HG02588 (cell line): ENCODE measurements around the gene SIAH3.
"Not testable (repeated sequence)": the region's sequence is repeated elsewhere in the genome, so short reads cannot be mapped to it uniquely, and the experiment has no call there.

Experiments
- ATAC-seq: cut with Tn5 transposase; IDR thresholded peaks from one replicate; pipeline ENCODE4 v1.9.1; 2021; ENCODE audit warnings: mild to moderate bottlenecking, moderate library complexity; ENCODE audit not compliant: unreplicated experiment

Gene SIAH3, protein sequence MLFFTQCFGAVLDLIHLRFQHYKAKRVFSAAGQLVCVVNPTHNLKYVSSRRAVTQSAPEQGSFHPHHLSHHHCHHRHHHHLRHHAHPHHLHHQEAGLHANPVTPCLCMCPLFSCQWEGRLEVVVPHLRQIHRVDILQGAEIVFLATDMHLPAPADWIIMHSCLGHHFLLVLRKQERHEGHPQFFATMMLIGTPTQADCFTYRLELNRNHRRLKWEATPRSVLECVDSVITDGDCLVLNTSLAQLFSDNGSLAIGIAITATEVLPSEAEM

DNA sequence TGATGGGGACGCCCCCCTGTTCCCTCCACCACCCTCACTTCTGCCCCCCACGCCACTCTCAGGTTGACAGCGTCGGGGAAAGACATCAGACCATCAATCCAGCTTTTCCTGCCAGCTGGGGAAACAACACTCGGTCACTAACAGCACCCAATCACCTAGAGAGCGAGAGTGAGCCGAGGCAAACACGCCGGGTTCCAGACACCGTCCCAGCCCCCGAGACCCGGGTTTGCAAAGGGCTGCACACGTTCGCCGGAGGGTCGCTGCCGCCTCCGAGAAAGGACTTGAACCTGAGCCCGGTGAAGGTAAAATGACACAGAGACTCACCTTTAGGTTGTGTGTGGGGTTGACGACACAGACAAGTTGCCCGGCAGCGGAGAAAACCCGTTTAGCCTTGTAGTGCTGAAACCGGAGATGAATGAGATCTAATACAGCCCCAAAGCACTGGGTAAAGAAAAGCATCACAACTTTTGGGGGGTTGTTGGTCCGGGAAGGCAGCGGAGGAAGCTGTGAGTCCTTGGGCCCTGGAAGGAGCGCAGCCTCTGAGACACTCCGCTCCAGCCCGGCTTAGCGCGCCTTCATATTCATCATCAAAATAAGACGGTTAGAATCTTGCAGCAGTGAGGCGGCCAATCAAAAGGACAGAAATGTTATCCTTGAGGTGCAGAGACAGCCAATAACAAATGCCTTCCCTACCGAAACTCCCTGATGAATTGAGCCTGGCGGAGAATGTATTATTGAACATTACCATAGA lies at the start of gene SIAH3:
Gene SIAH3 (minus strand): TSS at position 583 of the 751 bp plus-strand sequence. CDS start 124 bp downstream, at position 459.
- ATAC-seq, result no peak

DNA sequence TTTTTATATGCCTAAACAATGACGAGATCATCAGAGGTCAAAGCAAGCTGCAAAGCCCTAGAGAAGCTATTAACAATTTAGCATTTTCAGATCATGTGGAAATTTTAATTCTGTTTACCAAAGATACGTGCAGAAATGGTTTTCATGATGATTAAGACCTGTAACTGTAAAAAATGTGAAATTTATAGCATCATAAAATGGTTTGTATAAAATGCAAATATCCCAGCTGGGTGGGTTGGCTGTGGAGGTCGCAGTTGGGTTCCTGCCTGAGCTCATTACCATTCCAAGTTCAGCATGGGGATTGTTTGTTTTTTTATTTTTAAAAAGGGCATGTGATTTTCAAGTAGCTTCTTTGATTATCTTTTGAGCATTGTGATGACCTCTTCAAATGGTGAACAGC lies 47.9 kb upstream of the SIAH3 start:
- no peak for ATAC-seq

DNA sequence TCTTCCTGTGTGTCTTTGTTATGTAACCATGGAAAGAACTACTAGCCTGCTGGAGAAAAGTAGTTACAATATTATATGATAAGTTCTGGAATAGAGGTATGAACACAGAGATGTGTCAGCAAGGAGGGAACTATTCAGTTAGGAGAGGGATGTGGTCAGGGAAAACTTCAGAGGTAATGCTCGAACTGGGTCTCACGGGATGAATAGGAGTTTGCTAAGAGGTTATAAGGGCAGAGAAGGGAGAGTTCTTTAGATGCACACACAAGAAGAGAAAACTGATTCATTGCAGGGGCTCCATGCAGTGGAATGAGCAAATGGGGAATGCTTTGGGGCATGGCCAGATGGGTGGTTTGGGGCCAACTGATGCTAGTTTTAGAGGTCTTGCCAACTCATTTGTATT lies 46.0 kb upstream of the SIAH3 start:
- no peak for ATAC-seq

DNA sequence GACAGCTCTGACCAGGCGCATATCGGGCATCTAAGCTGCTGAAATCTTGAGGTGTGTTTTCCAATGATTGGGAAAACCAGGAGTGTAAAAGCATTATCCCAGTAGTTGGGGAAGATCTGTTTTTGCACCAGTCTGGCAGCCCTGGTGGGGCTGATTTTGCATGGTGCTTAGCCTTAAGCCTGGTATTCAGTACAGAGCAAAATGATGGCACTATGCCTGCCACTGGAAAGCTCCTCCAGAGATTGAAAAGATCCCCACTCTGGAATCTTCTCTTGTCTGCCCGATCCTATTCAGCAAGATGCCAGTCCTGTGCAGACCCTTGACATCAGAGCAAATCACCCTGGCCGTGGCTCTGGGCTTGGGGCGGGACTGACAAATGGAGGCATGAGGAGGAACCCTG lies 44.7 kb upstream of the SIAH3 start:
- no peak for ATAC-seq

DNA sequence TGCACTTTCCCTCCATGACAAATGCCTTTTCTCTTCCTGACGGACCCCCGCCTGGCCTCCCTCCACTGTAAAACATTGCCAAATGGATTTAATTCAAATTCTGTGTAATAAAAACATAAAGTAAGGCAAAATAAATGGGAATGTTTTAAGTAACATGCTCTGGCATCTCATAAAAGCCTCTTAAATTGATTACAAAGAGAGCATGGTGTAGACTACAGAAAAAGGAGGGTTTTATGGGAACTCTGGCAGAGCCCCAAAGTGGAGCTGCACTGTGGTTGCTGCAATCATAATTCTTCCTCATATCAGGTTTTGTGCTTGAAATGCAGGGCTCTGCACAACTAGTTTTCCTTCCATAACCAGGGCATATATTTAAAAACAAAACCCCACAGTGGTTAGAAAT lies 44.3 kb upstream of the SIAH3 start:
- no peak for ATAC-seq

DNA sequence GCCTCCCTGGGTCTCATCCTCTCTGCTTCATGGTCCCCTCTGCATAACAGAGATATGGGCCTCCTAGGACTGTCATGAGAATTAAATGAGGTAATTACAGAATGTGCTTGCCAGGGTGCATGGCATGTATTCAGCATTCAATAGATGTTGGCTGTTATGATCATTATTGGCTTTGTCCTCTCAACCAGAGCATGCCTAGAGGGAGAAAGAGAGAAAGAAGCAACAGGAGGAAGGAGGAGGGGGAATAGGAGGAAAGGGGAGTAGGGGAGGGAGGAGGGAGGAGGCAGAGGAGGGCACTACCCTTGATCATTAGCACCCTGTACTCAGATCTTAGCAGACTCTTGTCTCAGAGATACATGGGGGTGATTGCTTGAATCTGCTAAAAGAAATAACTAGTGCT lies 41.0 kb upstream of the SIAH3 start:
- no peak for ATAC-seq

DNA sequence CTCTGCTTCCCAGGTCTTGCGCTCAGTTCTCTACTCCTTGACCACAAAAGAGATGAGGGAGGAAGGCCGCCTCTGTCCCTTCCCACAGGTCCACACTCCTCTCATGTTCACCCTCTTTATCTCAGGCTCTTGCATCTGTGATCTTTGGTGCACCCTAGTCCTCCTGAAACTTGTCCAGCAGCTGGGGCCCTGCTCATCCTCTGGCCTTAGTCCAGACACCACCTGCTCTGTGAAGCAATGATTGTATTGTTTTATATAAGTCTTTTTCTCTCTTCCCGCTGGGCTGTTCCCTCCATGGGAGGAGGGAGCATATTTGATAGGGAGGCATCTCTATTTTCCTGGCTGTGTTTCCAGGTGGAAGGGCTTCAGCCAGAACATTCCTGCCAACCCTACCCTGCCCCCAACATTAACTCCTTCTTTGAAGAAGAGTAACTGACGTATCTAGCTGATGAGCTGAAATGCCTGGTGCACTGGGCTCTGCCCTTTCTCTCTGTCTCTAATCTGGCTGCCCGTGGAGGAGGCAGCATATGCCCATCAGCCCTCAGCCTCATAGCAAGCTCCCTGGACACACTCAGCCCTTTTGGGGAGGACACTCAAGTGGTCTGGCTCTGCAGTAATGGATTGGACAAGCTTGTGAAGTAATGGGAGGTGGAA lies 38.2 kb upstream of the SIAH3 start:
- no peak for ATAC-seq

DNA sequence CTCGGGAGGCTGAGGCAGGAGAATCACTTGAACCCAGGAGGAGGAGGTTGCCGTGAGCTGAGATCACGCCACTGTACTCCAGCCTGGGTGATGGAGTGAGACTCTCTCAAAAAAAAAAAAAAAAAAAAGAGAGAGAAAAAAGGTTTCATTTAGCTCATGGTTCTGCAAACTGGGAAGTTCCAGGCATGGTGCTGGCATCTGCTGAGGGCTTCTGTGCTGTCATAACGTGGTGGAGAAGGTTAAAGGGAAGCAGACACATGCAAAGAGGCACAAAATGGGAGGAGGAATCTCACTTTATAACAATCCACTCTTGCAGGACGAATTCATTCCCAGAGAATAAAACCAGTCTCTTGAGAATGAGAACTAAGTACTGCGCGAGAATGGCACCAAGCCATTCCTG lies 34.9 kb upstream of the SIAH3 start:
- no peak for ATAC-seq

DNA sequence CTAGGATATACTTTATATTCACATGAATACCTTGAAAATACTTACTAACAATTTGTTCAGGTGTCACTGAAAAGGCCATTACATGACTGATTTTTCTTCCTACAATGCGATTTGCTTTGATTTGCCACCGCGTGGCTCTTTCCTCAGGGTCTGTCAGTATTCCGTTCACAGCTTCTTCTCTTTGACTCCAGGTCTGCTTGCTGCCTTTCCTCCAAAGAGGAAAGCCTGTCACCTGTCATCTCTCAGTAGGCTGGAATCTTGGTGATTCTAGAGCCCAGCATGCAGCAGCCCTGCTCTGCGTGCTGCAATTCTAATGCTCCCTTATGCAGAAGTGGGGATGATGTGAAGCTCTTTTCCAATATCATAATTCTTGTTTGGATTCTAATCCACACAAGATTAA lies 33.6 kb upstream of the SIAH3 start:
- no peak for ATAC-seq

DNA sequence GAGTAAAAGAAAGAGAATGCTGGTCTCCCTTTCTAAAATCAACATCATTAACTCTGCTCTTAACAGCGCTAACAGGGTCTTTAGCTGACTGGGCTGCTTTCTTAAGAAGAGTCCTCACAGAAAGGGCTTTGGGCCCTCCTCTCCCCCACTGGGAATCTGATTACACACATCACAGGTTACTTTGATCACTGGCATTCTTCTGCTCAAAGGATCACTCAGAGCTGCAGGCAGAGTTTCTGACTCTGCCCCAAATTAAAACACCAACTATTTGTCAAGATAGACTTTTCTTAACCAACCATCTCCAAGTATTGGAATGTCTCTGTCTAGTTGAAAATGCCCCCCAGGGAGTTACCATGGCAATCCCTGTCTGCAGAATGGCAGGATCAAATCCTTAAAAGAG lies 31.1 kb upstream of the SIAH3 start:
- ATAC-seq, result no peak

DNA sequence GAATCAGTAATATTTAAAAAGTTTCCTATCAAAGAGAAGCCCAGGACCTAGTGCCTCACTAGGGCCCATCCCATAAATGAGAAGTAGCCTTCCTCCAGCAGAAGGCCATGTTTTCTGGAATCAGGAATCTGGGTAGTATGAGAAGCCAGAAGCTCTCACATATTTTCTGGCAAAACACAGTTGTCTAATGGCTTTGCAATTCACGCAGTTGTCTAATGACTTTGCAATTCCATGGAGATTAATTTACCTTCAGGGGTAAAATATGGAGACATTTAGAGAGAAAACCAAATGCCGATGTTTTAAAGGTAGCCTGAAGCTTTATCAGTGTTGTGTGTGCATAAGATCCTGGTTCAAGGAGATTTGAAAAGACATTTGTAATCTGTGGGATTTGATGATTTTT lies 29.8 kb upstream of the SIAH3 start:
- no peak for ATAC-seq

DNA sequence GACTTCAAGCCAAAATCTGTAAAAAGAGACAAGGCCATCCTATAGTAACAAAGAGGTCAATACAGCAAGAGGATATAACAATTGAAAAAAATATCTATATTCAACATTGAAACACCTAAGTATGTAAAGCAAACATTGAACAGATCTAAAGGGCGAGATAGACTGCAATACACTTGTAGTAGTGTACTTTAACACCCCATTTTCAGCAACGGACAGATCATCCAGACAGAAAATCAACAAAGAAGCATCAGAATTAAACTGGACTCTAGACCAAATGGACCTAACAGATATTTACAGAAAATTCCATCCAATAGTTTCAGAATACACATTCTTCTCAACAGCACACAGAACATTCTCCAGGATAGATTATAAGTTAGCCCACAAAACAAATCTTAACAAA lies 28.7 kb upstream of the SIAH3 start:
- ATAC-seq, result no peak

DNA sequence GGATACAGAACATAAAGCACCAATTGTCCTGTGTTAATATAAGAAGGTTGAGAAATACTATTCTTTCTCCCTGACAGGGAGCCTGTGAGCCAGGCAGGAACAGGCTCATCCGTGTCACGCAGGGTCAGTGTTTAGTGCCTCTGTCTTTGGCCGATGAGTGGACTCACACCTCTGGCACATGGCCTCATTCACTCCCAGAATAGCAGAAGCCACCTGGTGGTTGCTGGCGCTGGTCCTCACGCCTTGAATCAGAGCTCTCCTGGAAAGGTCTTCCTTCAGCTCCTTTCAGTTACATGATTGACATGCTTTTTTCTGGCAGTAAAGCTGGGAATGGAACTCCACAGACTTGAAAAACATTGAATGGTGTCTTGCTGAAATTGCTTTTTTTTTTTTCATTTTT lies 28.1 kb upstream of the SIAH3 start:
- no peak for ATAC-seq

DNA sequence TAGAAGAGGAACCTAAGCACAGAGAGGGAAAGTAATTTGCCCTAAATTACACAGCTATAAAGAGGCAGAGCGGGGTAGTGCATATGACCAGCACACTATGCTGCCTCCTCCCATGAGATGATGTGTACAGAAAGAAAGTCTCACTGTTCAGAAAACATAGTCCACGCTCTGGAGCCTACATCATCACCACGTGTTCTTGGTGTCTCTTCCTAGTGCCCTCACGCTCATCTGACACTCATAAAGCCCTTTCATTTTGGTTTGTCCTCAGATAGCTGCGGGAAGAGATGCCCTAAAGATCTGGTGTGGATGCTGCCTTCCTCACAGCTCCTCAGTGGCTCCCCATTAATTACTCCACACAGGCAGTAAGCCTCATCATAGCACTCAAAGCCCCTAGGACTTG lies 27.4 kb upstream of the SIAH3 start:
- no peak for ATAC-seq

DNA sequence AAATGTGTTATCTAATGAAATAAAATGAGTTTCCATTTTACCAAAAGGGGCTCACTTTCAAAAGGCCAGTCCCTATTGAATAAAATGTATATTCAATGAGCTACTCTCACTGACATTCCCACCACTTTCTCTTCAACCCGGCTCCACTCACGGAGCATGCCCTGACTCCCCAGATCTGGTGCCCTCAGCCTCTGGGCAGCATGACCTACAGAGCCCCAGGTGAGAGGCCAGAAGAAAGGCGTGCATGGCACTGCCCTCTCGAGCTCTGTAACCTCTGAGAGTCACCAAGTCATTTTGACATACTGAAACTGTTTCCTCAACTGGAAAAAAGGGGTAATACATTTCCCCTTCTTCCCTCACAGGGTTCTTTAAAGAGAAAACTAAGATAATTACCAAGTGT lies 25.2 kb upstream of the SIAH3 start:
- no peak for ATAC-seq

DNA sequence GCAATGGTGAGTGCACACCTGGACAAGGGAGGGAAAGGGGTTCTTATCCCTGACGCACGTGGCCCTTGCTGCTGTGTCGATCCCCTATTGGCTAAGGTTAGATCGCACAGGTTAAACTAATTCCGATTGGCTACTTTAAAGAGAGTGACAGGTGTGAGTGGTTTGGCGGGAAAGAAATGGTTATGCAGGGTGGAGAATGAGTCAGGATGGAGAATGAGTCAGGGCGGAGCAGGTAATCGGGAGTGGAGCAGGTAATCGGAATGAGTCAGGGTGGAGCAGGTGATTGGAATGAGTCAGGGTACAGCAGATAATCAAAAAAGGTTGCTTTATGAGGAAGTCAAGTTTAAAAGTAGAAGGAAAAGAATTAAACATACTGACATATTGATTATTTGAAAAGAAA lies 24.4 kb upstream of the SIAH3 start:
- ATAC-seq, result no peak

DNA sequence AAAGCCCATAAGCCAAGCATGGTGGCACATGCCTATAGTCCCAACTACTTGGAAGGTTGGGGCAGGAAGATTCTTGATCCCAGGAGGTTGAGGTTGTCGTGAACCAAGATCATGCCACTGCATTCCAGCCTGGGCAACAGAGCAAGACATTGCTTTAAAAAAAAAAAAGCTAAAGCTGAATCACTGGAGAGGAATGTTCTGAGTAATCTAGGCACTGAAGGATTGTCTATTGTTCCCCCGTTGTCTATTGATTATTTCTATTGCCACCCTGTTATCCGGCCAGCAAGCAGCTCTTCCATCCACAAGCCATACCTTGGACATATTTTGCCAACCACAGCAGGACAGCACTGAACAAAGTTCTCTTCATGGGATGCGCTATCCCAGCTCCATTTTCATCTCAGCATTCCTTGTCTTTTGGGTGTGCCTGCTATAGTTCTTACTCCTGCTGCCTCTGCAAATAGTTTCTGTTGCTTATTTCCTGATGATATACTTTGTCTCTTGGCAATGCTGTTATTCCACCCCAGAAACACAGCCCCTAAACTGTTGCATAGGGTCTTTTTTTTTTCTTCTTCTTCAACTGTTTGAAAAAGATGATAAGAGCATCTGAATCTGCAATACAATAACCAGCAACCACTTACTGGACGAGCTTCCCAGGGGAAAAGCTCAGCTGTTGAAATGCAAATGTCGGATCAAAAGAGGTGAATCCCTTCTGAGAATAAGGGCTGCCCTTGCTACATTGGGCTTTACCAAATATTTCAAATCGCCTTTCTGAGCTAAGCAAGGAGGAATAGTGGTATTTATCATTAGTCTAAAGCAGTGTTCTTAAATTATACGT lies 22.2 kb upstream of the SIAH3 start:
- no peak for ATAC-seq

DNA sequence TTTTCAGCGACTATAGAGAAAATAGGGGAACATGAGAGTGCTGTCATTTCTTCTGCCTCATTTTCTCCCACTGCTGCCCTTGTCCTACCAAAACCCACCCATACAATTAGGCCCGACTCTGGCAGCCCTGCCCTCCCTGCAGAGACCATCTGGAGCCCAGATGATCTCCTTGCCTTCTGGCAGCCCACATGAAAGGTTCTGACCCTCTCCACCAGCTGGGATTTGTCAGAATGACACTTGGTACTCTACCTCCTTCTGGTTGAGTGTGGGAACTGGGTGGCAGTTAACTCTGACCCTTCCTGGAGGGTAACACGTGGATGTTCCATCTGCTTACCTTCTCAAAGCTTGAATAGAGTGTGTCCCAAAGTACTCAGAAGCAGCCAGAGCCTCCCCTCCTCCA lies 21.0 kb upstream of the SIAH3 start:
- no peak for ATAC-seq

DNA sequence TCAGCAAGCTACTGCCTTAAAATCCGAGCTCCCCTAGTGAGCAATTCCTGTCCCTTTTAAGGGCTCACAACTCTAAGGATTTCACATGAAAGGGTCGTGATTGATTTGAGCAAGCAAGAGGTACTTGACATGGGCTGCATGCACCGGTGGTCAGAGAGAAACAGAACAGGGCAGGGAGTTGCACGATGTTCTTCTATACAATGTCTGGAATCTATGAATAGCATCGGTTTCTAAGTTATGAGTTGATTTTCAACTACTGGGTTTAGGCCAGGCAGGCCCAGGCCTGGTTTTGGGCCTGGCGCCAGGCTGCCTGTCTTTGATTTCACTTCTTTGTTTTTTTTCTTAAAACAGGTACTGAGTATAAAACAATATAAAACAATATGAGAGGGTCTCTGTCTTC lies 19.6 kb upstream of the SIAH3 start:
- not testable (repeated sequence) for ATAC-seq

DNA sequence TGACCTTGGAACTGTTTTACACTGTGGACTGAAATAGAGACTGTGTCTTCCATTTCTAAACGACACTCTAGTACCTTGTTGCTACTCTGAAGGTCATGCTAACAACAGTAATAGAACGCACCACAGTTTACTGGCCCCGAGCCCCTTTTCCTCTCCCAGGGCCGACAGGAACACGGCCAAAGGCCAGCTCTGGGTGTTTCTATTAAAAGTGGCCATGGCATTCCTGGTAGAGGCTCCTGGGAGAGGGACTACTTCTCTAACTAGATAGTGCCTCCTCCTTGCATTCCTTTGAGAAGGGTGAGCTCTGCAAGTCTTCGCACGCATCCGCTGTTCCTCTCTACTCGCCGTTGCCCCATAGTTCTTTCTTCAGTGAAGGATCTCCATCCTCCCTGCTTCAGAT lies 18.7 kb upstream of the SIAH3 start:
- no peak for ATAC-seq

DNA sequence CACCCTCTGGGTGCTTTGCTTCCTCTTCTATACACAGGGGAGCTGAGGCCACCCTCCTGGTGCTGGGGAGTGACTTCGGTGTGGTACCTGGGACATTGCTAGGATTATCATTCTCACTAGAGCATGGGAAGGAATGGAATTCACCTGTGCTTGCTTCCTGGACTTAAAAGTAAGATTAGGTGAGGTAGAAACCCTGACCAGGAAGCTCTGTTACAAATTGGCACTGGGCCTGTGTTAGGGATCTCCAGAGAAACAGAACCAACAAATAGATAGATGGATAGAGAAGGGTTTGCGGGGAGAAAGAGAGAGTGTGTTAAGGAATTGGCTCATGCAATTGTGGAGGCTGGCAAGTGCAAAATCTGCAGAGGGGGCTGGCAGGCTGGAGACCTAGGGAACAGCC lies 13.9 kb upstream of the SIAH3 start:
- no peak for ATAC-seq
